Smooth muscle cell (in vitro differentiated cells): ENCODE measurements around the gene UBE2A. TPM values are rescaled to one million over a fixed set of nuclear protein-coding genes. Genes with fewer than 3 reads are reported as not detected.

Experiments
- DNase-seq: peaks from one replicate; lab custom pipeline; 2025; ENCODE audit not compliant: unreplicated experiment; lab: John Stamatoyannopoulos, UW
- H2AFZ ChIP-seq: fragments of 200-600 bp; sonication (generic); 2 replicates; pipeline ENCODE4 v1.6.0; 2016; ENCODE audit warnings: antibody characterized with exemption, low read depth, mild to moderate bottlenecking
- H3F3A ChIP-seq: fragments of 200-600 bp; sonication (generic); 2 replicates; pipeline ENCODE4 v1.6.0; 2017; ENCODE audit warnings: antibody characterized with exemption, low read depth
- H3K27ac ChIP-seq: fragments of 200-600 bp; sonication (generic); 2 replicates; pipeline ENCODE4 v1.5.1; 2016; ENCODE audit warnings: low read depth, mild to moderate bottlenecking
- H3K27me3 ChIP-seq: fragments of 200-600 bp; sonication (generic); 2 replicates; pipeline ENCODE4 v1.6.1; 2016; ENCODE audit warnings: low read depth, mild to moderate bottlenecking
- H3K36me3 ChIP-seq: fragments of 200-600 bp; sonication (generic); 2 replicates; pipeline ENCODE4 v1.5.1; 2016; ENCODE audit warnings: low read depth
- H3K4me1 ChIP-seq: fragments of 200-600 bp; sonication (generic); 2 replicates; pipeline ENCODE4 v1.5.1; 2016; ENCODE audit warnings: low read depth
- H3K4me2 ChIP-seq: fragments of 200-600 bp; sonication (generic); 2 replicates; pipeline ENCODE4 v1.6.0; 2016; ENCODE audit warnings: mild to moderate bottlenecking
- H3K4me3 ChIP-seq: fragments of 200-600 bp; sonication (generic); 2 replicates; pipeline ENCODE4 v1.5.1; 2016; ENCODE audit warnings: mild to moderate bottlenecking
- H3K79me2 ChIP-seq: fragments of 200-600 bp; sonication (generic); 2 replicates; pipeline ENCODE4 v1.6.0; 2016; ENCODE audit warnings: low read depth, mild to moderate bottlenecking
- H3K9ac ChIP-seq: fragments of 200-600 bp; sonication (generic); 2 replicates; pipeline ENCODE4 v1.6.0; 2016; ENCODE audit warnings: low read depth
- H3K9me3 ChIP-seq: fragments of 200-600 bp; sonication (generic); replicated peaks from 2 replicates; pipeline ENCODE4 v1.5.1; 2016; ENCODE audit warnings: low read depth
- H4K20me1 ChIP-seq: fragments of 200-600 bp; sonication (generic); 2 replicates; pipeline ENCODE4 v1.6.0; 2016; ENCODE audit warnings: low read depth
- WGBS: methylation state at CpG from one replicate; pipeline ENCODE4 v1.1.7; 2016; ENCODE audit warnings: low lambda C conversion rate; 5-methylcytosine and 5-hydroxymethylcytosine counted together
- polyA plus RNA-seq: library from polyadenylated mRNA; unstranded; fragments of >200 nt; fragmentation: Nextera tagmentation; extraction: Ambion mirVana; gene quantifications from 2 replicates; pipeline ENCODE4 v1.2.1, GENCODE V29; 2016
- total RNA-seq: library from RNA; depleted of rRNA; stranded (reverse); fragments of >200 nt; gene quantifications from 2 replicates; pipeline ENCODE4 v1.2.3, GENCODE V29; 2014
- TF ChIP-seq, protein P1 (sequence below): fragments of 200-600 bp; sonication (generic); IDR thresholded peaks from 2 replicates; pipeline ENCODE4 v1.5.1; 2017; ENCODE audit warnings: borderline replicate concordance, mild to moderate bottlenecking, antibody characterized with exemption; ENCODE audit not compliant: insufficient read depth, poor library complexity, severe bottlenecking

The UBE2A gene
- 76.0 and 76.7 TPM in 2 replicates for total RNA-seq
- 86.4 and 101 TPM in 2 replicates for polyA plus RNA-seq

DNA sequence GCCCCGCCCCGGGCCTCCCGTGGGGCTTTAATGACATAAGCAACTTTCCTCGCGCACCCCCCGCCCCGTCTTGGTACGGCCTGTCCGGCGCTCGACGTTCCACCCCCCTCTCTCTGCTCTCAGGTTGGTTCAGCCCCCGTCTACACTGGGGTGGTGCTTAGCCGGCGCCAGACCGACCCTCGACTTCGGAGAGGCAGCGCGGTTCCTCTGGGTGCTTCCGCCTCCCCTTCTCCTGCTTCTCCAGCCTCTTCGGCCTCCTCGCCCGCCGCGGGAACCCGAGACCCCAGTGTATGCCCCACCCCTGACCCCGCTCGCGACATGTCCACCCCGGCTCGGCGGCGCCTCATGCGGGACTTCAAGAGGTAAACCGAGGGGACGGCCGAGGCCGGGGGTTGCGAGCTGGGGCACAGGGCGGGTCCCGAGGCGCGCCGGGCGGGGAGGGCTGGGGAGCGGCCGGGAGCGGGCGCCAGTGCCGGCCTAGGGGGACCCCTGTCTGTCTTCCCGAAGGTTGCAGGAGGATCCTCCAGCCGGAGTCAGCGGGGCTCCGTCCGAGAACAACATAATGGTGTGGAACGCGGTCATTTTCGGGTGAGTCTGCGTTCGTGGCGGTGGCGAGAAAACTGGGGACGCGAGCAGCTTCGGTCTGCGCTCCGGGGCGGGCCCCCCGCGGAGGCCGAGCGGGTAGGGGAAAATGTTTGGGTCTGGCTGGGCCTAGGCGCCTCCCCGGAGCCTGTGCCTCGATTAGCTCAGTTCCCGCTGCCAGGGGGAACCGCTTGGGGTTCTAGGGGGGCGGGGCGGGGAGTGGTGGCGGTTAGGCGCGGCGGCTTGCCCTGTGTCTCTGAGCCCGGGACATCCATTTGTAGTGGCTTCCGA is at the start of gene UBE2A:
UBE2A (plus strand) TSS at position 170 of the 873 bp plus-strand sequence; CDS start at position 319, 149 bp downstream.
- H3K4me2 ChIP-seq, result peak within 1 kb of the TSS; percentile 87
- 39% methylated on average over 45 of the region's 86 CpGs for WGBS

DNA sequence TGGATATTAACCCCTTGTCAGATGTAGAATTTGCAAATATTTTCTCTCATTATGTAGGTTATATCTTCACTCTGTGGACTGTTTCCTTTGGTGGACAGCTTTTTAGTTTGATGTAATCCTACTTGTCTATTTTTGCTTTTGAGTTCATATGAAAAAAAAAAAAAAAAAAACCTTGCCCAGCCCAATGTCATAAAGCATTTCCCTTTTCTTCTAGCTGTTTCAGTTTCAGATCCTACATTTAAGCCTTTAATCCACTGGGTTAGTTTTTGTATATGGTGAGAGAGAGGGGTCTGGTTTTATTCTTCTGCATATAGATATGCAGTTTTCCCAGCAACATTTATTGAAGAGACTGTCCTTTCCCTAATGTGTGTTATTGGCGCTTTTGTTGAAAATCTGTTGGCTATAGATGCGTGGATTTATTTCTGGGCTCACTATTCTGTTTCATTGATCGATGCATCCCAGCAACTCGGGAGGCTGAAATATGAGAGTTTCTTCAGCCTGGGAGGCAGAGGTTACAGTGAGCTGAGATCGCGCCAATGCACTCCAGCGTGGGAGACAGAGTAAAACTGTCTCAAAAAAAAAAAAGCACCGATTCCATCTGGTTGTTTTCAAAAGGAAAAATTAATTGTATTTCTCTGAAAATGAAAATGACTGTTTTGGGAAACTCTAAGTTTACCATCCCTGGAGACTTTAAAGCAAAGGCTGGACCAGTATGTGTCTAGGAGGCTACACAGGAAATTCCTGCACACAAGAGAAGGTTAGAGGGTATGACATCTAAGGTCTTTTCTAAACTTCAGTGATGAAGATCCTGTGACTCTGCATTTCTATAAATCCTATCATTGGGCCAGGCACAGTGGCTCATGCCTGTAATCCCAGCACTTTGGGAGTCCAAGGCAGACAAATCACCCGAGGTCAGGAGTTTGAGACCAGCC is 44.8 kb upstream of the UBE2A start:
- H3K4me1 ChIP-seq, result no peaks in the 10 kb centered on the region
- DNase-seq, result no peak
- no peak overlapping the region for H2AFZ ChIP-seq
- no peaks in the 10 kb centered on the region for H3K36me3 ChIP-seq
- TF ChIP-seq, protein P1, sequence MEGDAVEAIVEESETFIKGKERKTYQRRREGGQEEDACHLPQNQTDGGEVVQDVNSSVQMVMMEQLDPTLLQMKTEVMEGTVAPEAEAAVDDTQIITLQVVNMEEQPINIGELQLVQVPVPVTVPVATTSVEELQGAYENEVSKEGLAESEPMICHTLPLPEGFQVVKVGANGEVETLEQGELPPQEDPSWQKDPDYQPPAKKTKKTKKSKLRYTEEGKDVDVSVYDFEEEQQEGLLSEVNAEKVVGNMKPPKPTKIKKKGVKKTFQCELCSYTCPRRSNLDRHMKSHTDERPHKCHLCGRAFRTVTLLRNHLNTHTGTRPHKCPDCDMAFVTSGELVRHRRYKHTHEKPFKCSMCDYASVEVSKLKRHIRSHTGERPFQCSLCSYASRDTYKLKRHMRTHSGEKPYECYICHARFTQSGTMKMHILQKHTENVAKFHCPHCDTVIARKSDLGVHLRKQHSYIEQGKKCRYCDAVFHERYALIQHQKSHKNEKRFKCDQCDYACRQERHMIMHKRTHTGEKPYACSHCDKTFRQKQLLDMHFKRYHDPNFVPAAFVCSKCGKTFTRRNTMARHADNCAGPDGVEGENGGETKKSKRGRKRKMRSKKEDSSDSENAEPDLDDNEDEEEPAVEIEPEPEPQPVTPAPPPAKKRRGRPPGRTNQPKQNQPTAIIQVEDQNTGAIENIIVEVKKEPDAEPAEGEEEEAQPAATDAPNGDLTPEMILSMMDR, result no peak
- H3K9me3 ChIP-seq, result no peaks in the 10 kb centered on the region
- H3K4me2 ChIP-seq, result peak overlapping the region; percentile 61
- H3K79me2 ChIP-seq, result no peaks in the 10 kb centered on the region
- H3K27ac ChIP-seq, result no peak overlapping the region
- H3K27me3 ChIP-seq, result no peaks in the 10 kb centered on the region
- H3F3A ChIP-seq, result no peaks in the 10 kb centered on the region
- H3K9ac ChIP-seq, result no peak overlapping the region
- WGBS, result 71% methylated on average over 9 of the region's 9 CpGs
- H3K4me3 ChIP-seq, result peak overlapping the region; percentile 18
- no peaks in the 10 kb centered on the region for H4K20me1 ChIP-seq

More for the DNA sequence above, at the start of gene UBE2A:
- H3K27ac ChIP-seq, result peak within 1 kb of the TSS; percentile 87
- H4K20me1 ChIP-seq, result peaks cover 6% of the 10 kb centered on the region
- TF ChIP-seq, protein P1, result peak; percentile 29
- H2AFZ ChIP-seq, result peak within 1 kb of the TSS; percentile 94
- no peaks in the 10 kb centered on the region for H3K9me3 ChIP-seq
- no peaks in the 10 kb centered on the region for H3F3A ChIP-seq
- no peaks in the 10 kb centered on the region for H3K36me3 ChIP-seq
- H3K79me2 ChIP-seq, result peaks cover 16% of the 10 kb centered on the region
- peak within 1 kb of the TSS; percentile 85 for H3K4me3 ChIP-seq
- peak; percentile 66 for DNase-seq
- H3K4me1 ChIP-seq, result peaks cover 7% of the 10 kb centered on the region
- H3K9ac ChIP-seq, result peak within 1 kb of the TSS; percentile 90
- no peaks in the 10 kb centered on the region for H3K27me3 ChIP-seq

DNA sequence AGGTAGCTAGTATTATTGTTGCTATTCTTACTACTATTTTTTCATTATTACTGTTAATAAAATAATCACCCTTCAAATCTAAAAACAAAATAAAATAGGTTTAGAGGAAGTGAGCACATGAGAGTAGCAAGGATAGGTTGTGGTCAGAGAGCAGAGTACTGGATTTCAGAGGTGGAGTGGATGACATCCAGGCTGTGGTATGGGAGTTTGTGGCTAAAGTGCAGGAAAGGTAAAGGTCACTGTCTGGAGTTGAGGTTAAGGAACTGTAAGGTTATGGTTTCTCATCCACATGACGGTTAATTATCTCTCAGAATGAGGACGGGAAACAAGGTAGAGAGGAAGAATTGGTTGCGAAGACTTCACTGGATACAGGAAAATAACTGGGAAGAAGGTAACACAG is 36.9 kb upstream of the UBE2A start:
- H3F3A ChIP-seq, result no peaks in the 10 kb centered on the region
- TF ChIP-seq, protein P1, result no peak
- no peak for DNase-seq
- no peaks in the 10 kb centered on the region for H3K27me3 ChIP-seq
- H3K9me3 ChIP-seq, result no peaks in the 10 kb centered on the region
- H3K4me1 ChIP-seq, result no peaks in the 10 kb centered on the region
- no peak overlapping the region for H3K27ac ChIP-seq
- H3K4me2 ChIP-seq, result no peak overlapping the region
- H2AFZ ChIP-seq, result no peak overlapping the region
- WGBS, result 50% methylated on average over 3 of the region's 3 CpGs
- no peak overlapping the region for H3K4me3 ChIP-seq
- H3K79me2 ChIP-seq, result no peaks in the 10 kb centered on the region
- no peak overlapping the region for H3K9ac ChIP-seq
- no peaks in the 10 kb centered on the region for H3K36me3 ChIP-seq
- H4K20me1 ChIP-seq, result no peaks in the 10 kb centered on the region
